HEK293 (cell line): ENCODE measurements around the gene SPTBN2.

ENCODE experiments used
- CTCF ChIA-PET: fragments of 350-600 bp; formaldehyde crosslinking; extraction: SDS; loops from one replicate; lab custom pipeline; 2021; ENCODE audit warnings: antibody characterized with exemption; lab: Yijun Ruan, JAX
- POLR2A ChIA-PET: fragments of 300-600 bp; formaldehyde crosslinking; extraction: SDS; loops from one replicate; lab custom pipeline; 2020; ENCODE audit warnings: antibody characterized with exemption, inconsistent platforms; lab: Yijun Ruan, JAX
- H3K27ac ChIP-seq: fragments of 200-500 bp; sonication (Bioruptor generic); 2 replicates; pipeline ENCODE4 v1.5.1; 2014; ENCODE audit warnings: low read depth, low read length, control low read depth, inconsistent platforms; ENCODE audit errors: extremely low read depth
- H3K36me3 ChIP-seq, 2 experiments: fragments of 200-500 bp in 1 of 2; sonication (Bioruptor generic) in 1 of 2; 1 replicate in 1 of 2; 2 replicates in 1 of 2; pipeline ENCODE4 v1.5.1; 2014 to 2017; ENCODE audit warnings: inconsistent platforms in 2 of 2, low read length in 2 of 2; ENCODE audit not compliant: control insufficient read depth in 2 of 2, insufficient read depth in 1 of 2
- H3K4me1 ChIP-seq: fragments of 200-500 bp; sonication (Bioruptor generic); 2 replicates; pipeline ENCODE4 v1.5.1; 2014; ENCODE audit warnings: mild to moderate bottlenecking, low read length, inconsistent platforms; ENCODE audit not compliant: control insufficient read depth, insufficient read depth
- H3K4me3 ChIP-seq: 2 replicates; pipeline ENCODE4 v1.5.1; 2011; ENCODE audit warnings: low read depth, mild to moderate bottlenecking, control low read depth, low read length, moderate library complexity
- H3K9me3 ChIP-seq: fragments of 200-500 bp; sonication (Bioruptor generic); 2 replicates; pipeline ENCODE4 v1.5.1; 2014; ENCODE audit warnings: low read depth, low read length, inconsistent platforms; ENCODE audit not compliant: control insufficient read depth, insufficient read depth
- EGR2 ChIP-seq: fragments of 450-650 bp; formaldehyde crosslinking; IDR thresholded peaks from 2 replicates; pipeline ENCODE4 v1.5.1; 2016; ENCODE audit warnings: low read depth, missing biosample characterization, missing genetic modification characterization
- KLF9 ChIP-seq: fragments of 450-650 bp; formaldehyde crosslinking; IDR thresholded peaks from 2 replicates; pipeline ENCODE4 v1.5.1; 2016; ENCODE audit warnings: missing biosample characterization, missing genetic modification characterization, low read depth
- PATZ1 ChIP-seq: fragments of 450-650 bp; formaldehyde crosslinking; IDR thresholded peaks from 2 replicates; pipeline ENCODE4 v1.5.1; 2016; ENCODE audit warnings: missing biosample characterization, missing genetic modification characterization
- TRIM28 ChIP-seq: IDR thresholded peaks from 2 replicates; pipeline ENCODE4 v1.6.1; 2011; ENCODE audit warnings: low read length, control low read depth, borderline replicate concordance
- ZBTB10 ChIP-seq: fragments of 450-650 bp; formaldehyde crosslinking; IDR thresholded peaks from 2 replicates; pipeline ENCODE4 v1.5.1; 2016; ENCODE audit warnings: missing biosample characterization, missing genetic modification characterization
- ZBTB17 ChIP-seq: fragments of 450-650 bp; formaldehyde crosslinking; IDR thresholded peaks from 2 replicates; pipeline ENCODE4 v1.5.1; 2016; ENCODE audit warnings: missing biosample characterization, missing genetic modification characterization
- ZBTB20 ChIP-seq: fragments of 450-650 bp; formaldehyde crosslinking; IDR thresholded peaks from 2 replicates; pipeline ENCODE4 v1.5.1; 2016; ENCODE audit warnings: missing biosample characterization, missing genetic modification characterization
- ZNF211 ChIP-seq: fragments of 450-650 bp; formaldehyde crosslinking; IDR thresholded peaks from 2 replicates; pipeline ENCODE4 v1.5.1; 2016; ENCODE audit warnings: low read depth, missing biosample characterization, missing genetic modification characterization
- ZNF24 ChIP-seq: fragments of 450-650 bp; formaldehyde crosslinking; IDR thresholded peaks from 2 replicates; pipeline ENCODE4 v1.5.1; 2016; ENCODE audit warnings: missing biosample characterization, missing genetic modification characterization
- ZNF324 ChIP-seq: fragments of 450-650 bp; formaldehyde crosslinking; IDR thresholded peaks from 2 replicates; pipeline ENCODE4 v1.5.1; 2016; ENCODE audit warnings: missing biosample characterization, missing genetic modification characterization
- ZNF335 ChIP-seq: fragments of 450-650 bp; formaldehyde crosslinking; conservative IDR thresholded peaks from 2 replicates; pipeline ENCODE4 v1.5.1; 2016; ENCODE audit warnings: missing biosample characterization, missing genetic modification characterization
- ZNF555 ChIP-seq: fragments of 450-650 bp; formaldehyde crosslinking; conservative IDR thresholded peaks from 2 replicates; pipeline ENCODE4 v1.5.1; 2017; ENCODE audit warnings: missing biosample characterization, mild to moderate bottlenecking, missing genetic modification characterization, inconsistent platforms
- ZNF600 ChIP-seq: fragments of 450-650 bp; formaldehyde crosslinking; IDR thresholded peaks from 2 replicates; pipeline ENCODE4 v1.5.1; 2016; ENCODE audit warnings: missing biosample characterization, missing genetic modification characterization
- ZNF621 ChIP-seq: fragments of 450-650 bp; formaldehyde crosslinking; IDR thresholded peaks from 2 replicates; pipeline ENCODE4 v1.5.1; 2017; ENCODE audit warnings: missing biosample characterization, missing genetic modification characterization
- ZNF776 ChIP-seq: fragments of 450-650 bp; formaldehyde crosslinking; IDR thresholded peaks from 2 replicates; pipeline ENCODE4 v1.5.0; 2017; ENCODE audit warnings: missing biosample characterization, missing genetic modification characterization, borderline replicate concordance
- ZNF777 ChIP-seq: fragments of 450-650 bp; formaldehyde crosslinking; IDR thresholded peaks from 2 replicates; pipeline ENCODE4 v1.5.1; 2017; ENCODE audit warnings: missing biosample characterization, missing genetic modification characterization, borderline replicate concordance
- TF ChIP-seq, protein P1 (sequence below): fragments of 450-650 bp; formaldehyde crosslinking; IDR thresholded peaks from 2 replicates; pipeline ENCODE4 v1.5.1; 2016; ENCODE audit warnings: missing biosample characterization, missing genetic modification characterization

The SPTBN2 gene

DNA sequence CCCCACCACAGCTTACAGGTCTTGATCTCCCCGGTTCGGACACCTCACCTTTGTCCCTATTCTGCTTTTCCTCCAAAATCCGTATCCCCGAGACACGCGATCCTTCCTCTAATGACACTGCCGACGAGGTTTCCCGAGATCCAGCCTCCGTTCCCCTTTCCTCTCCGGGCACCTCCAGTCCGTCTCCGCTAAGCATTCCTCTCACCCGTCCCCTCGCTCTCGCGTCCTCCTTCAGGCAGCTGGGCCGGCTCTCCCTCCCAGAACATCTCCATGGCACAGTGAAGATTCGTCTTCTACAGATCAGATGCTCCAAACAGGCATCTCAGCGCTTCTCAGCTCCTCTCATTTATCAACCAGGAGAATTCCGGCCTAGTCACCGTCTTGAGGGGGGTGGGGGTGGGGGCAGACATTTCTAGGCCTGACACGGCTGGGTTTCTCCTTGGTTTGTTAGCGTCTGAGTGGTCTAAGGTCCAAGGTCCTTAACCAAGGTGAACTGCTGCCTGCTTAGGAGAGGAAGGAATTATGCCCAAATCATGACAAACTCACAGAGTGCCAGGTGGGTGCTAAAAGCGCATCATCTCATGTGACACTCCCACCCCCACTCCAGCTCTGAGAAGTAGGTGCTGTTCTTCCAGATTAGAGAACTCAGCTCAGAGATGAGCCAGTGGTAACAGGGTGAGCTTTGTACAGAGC lies at the start of gene SPTBN2:
SPTBN2 (minus strand) TSS at position 524 of the 693 bp plus-strand sequence. CDS start 7,976 bp downstream, outside the sequence.
- no peaks in the 10 kb centered on the region for H3K9me3 ChIP-seq
- H3K36me3 ChIP-seq, result no peaks in the 10 kb centered on the region; a peak in 1 of 3 replicates
- CTCF ChIA-PET, result interaction anchor here (0.6 kb wide), 1 partner anchor 14 kb away, joined by 4 read pairs; no protein-coding TSS in a partner anchor
- no peaks in the 10 kb centered on the region; the same call in 1 of the 2 replicates for H3K4me1 ChIP-seq
- peak; percentile 94 for TF ChIP-seq ZNF335 (tag by site-specific recombination)
- TF ChIP-seq ZNF621 (tag by site-specific recombination), result no peak
- TF ChIP-seq ZNF24 (tag by site-specific recombination), result no peak
- no peak for TF ChIP-seq ZNF211 (tag by site-specific recombination)
- TF ChIP-seq ZNF776 (tag by site-specific recombination), result no peak
- TF ChIP-seq ZNF555 (tag by site-specific recombination), result no peak
- peak; percentile 50; the same call in 1 of the 2 replicates for TF ChIP-seq EGR2 (tag by site-specific recombination)
- peak; percentile 53; the same call in 1 of the 2 replicates for TF ChIP-seq ZBTB17
- 0 out of 2 replicates have a peak, but pooled peaks have one; percentile 34 for TF ChIP-seq ZNF600 (tag by site-specific recombination)
- TF ChIP-seq, protein P1, sequence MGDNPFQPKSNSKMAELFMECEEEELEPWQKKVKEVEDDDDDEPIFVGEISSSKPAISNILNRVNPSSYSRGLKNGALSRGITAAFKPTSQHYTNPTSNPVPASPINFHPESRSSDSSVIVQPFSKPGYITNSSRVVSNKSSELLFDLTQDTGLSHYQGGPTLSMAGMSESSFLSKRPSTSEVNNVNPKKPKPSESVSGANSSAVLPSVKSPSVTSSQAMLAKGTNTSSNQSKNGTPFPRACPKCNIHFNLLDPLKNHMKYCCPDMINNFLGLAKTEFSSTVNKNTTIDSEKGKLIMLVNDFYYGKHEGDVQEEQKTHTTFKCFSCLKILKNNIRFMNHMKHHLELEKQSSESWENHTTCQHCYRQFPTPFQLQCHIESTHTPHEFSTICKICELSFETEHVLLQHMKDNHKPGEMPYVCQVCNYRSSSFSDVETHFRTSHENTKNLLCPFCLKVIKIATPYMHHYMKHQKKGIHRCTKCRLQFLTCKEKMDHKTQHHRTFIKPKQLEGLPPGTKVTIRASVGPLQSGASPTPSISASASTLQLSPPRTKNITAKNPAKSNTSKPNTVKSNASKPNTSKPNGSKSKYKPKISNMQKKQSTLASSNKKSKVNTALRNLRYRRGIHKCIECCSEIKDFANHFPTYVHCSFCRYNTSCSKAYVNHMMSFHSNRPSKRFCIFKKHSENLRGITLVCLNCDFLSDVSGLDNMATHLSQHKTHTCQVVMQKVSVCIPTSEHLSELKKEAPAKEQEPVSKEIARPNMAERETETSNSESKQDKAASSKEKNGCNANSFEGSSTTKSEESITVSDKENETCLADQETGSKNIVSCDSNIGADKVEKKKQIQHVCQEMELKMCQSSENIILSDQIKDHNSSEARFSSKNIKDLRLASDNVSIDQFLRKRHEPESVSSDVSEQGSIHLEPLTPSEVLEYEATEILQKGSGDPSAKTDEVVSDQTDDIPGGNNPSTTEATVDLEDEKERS (tag by site-specific recombination), result no peak
- TF ChIP-seq KLF9 (tag by site-specific recombination), result peak; percentile 9; the same call in 1 of the 2 replicates
- no peak for TF ChIP-seq TRIM28
- TF ChIP-seq ZNF324 (tag by site-specific recombination), result 0 out of 2 replicates have a peak, but pooled peaks have one; percentile 30
- TF ChIP-seq ZBTB20, result peak; percentile 80
- 0 out of 2 replicates have a peak, but pooled peaks have one; percentile 29 for TF ChIP-seq ZNF777 (tag by site-specific recombination)
- peak; percentile 25; the same call in 1 of the 2 replicates for TF ChIP-seq ZBTB10
- peak; percentile 42; the same call in 1 of the 2 replicates for TF ChIP-seq PATZ1 (tag by site-specific recombination)
- H3K27ac ChIP-seq, result no peak within 1 kb of the TSS; the same call in 1 of the 2 replicates
- POLR2A ChIA-PET, result interaction anchor here (0.5 to 0.6 kb wide), 2 partner anchors 49 to 126 kb away, joined by 3 to 4 read pairs; no protein-coding TSS in a partner anchor
- H3K4me3 ChIP-seq, result peak within 1 kb of the TSS; percentile 63
